HG03280 (cell line): ENCODE data around the gene RB1.
"Not testable (repeated sequence)": the region's sequence is repeated elsewhere in the genome, so short reads cannot be mapped to it uniquely, and the experiment has no call there.

ENCODE experiments used
- ATAC-seq: cut with Tn5 transposase; IDR thresholded peaks from one replicate; pipeline ENCODE4 v1.9.1; 2021; ENCODE audit warnings: mild to moderate bottlenecking, moderate library complexity; ENCODE audit not compliant: unreplicated experiment

RB1 gene

DNA sequence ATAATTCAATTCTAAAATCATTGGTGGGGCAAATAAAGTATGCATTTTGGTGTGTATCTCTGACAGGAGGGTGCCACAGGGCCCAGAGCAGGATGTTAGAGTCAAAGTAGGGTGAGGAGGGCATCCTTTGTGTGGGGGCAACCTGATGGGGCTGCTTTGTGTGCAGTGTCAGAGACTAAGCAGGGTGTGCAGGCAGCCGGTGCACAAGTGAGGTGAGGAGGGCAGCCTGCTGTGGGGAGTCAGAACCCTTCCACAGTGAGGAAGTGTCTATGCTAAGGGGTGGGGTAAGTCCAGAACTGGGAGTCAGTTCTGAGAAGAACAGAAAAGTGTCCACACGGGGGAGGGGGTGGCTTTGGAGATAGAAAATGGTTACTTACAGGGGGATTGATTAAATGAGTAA lies 40.7 kb downstream of the RB1 start:
- no peak for ATAC-seq

DNA sequence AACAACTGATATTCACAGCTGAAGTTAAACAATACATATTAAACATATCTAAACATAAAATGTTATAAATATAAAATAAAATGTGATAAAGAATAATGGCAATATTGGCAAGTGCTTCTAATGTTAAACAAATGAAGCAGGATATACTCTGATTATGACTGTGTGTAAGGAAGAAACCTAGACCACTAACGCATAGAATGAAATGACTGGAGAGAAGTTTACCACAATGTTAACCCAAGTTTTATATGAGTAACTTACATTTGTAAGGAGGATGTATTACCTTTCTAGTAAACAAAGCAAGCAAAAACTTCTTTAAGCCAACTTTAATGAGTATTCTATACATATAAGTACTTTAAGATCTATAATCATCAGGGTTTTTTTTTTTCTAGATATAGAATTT lies 43.0 kb downstream of the RB1 start:
- ATAC-seq: no peak

DNA sequence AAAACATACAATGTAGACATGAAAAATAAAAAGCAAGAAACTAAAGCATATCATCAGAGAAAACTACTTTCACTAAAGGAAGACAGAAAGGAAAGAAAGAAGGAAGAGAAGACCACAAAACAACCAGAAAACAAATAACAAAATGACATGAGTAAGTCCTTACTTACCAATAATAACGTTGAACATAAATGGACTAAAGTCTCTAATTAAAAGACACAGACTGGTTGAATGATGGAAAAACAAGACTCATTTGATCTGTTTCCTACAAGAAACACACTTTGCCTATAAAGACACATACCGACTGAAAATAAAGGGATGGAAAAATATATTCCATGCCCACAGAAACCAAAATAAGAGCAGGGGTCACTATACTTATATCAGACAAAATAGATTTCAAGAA lies 46.0 kb downstream of the RB1 start:
- no peak for ATAC-seq

DNA sequence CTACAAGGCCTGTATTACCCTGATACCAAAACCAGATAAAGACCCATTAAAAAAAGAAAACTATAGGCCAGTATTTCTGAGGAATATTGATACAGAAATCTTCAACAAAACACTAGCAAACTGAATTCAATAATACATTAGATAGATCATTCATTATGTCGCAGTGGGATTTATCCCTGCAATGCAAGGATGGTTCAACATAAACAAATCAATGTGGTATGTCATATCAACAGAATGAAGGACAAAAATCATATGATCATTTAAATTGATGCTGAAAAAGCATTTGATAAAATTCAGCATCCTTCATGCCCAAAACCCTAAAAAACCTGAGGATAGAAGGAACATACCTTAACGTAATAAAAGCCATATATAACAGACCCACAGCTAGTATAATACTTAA lies 50.0 kb downstream of the RB1 start:
- no peak for ATAC-seq

DNA sequence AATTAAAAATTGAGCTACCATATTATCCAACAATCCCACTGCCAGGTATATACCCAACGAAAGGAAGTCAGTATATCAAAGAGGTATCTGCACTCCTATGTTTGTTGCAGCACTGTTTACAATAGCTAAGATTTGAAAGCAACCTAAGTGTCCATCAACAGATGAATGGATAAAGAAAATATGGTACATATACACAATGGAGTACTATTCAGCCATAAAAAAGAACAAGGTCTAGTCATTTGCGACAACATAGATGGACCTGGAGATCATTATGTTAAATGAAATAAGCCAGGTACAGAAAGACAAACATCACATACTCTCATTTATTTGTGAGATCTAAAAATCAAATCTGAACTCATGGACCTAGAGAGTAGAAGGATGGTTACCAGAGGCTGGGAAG lies 52.0 kb downstream of the RB1 start:
- not testable (repeated sequence) for ATAC-seq

DNA sequence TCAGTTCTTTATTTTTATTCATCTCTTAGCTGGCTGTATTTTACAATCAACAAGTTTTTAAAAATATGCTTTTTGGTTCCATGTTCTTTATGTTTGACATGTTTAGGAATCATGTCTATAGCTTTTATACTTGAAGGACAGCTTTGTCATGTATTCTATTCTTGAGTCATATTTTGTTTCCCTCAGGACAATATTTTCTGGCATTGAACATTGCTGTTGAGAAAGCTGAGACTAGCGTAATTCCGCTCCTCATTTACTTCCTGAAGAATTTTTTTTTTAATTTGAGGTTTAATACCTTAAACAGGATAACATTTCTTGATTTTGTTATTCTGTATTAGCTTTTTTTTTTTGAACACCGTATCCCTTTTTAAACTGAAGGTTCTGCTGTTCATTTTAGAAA lies 53.2 kb downstream of the RB1 start:
- no peak for ATAC-seq

DNA sequence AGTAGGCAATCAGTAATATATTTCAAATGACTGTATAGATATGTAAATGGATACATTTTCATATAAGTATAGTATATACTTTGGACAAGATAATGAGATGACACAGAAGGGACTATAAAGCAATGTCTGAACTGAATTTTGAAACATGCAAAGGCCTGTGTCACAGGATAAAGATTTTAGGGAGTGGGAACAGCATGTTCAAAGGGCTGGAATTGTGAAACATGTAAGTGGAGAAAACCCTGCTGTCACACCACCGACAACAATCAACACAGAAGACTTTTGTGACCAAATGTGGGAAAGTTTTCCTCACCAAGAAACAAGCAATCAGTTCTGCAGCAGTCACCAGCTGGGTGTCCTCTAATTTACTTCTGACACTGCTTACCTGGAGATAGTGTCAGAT lies 66.4 kb downstream of the RB1 start:
- no peak for ATAC-seq

DNA sequence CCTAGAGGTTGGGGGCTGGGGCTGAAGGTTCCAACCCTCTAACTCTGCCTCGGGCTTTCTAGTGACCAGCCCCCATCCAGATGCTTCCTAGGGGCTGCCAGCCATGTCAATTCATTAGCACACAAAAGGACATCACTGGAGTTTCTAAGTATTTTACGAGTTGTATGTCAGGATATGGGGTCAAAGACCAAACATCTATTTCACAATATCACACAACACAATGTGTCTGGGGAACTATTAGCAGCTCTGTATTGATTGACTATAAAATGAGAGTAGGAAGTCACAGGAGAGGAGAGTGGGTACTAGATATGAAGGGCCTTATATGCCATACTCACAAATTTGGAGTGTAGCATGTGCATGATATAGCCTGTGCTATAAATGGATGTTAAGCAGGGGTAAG lies 67.3 kb downstream of the RB1 start:
- no peak for ATAC-seq

DNA sequence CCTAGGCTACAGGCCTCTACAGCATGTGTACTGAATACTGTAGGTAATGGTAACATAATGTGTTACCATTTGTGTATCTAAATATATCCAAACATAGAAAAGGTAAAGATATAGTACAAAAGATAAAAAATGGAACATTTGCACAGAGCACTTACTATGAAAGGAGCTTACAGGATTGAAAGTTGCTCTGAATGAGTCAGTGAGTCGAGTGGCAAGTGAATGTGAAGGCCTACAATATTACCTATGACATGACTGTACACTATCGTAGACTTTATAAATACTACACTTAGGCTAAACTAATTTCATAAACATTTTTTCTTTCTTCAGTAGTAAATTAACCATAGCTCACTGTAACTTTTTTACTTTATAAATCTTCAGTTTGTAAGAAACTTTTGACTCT lies 74.3 kb downstream of the RB1 start:
- ATAC-seq: no peak

DNA sequence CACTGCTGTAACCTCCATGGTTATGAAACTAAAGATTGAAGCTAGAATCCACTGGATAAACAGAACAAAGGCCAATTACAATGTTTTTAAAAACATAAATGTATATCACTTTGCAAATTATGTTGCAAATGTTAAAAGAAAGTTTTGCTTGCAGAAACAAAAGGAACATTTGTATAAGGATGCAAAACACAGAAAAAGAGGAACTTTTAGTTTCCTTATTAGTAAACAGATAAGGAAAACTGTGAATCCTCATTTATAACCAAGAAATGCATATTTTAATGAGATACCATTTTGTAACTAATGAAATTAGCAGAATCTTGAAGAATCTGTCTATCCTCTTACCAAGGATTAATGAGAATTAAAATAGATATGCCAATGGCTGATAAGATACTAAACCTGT lies 77.0 kb downstream of the RB1 start:
- ATAC-seq: no peak

DNA sequence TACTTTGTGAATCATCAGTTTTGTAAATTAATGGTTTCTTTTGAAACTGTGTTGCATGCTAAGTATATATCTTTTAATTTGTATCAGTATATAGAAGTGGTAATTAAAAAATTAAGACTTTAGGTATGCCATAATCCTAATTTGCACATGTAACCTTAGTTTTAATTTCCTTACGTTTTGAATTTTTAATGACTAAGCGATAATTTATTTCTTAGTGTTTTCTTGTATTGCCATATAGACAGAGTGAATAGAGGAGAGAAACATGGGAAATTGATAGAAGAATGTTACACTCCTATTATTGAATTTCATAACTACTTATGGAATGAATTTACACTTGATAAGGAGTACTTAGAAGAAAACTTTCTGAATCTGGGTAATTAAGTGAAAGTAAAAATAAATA lies 79.8 kb downstream of the RB1 start:
- no peak for ATAC-seq

DNA sequence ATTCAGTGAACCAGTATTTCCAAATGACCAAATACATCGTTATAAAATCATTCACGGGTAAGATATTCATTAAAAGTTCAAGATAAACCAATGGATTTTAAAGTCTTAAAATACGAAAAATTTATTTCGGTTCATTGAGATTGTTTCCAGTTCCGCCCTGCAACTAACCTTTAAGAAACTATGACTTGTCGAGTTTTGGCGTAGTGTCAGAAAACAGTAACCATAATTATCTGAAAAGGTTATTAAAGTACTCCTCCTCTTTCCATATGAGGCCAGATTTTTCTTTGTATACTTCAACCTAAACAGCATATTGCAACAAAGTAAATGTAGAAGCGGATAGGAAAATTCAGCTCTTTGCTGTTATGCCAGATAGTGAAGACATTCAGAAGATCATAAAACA lies 83.3 kb downstream of the RB1 start:
- ATAC-seq: no peak

DNA sequence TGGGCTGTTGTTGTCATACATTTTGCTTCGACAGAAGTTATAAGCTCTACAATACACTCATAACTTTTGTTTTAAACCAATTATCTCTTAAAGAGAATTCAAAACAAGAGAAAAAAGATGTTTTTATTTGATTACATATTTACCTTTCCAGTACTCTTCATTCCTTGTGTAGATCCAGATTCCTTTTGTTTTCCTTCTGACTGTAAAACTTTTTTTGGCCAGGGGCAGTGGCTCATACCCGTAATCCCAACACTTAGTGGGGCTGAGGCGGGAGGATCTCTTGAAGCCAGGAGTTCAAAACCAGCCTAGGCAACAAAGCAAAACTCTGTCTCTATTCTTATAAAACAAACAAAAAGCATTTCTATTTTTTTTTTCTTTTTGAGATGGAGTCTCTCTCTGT lies 87.7 kb downstream of the RB1 start:
- no peak for ATAC-seq

DNA sequence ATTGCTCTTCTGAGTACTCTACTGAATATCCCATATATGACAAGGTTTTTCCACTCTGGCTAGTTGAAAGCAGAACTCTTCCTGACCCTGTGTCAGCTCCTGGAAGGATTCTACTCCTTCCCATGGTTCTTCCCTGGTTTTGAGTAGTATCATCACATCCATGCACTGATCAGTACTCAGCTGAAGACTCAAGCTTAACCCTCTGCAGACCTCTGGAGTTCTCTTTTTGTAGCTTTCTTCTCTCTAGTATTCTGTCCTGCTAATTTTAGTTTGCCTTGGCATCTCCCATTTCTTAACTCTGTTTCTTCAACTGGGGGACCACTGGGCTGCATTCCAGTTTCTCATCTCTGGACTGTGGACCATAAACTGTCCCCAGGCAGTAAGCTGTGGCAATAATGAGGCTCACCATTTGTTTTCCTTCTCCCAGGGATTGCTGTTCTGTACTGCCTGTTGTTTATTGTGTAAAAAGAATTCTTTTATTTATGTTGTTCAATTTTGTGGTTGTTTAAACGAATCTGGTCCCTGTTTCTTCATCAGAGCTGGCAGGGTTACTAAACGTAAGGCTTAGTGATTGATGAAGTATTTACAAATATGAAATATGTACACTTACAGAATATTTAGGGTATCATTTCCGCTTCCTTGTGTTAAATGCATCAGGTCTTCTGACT lies 89.6 kb downstream of the RB1 start:
- no peak for ATAC-seq

DNA sequence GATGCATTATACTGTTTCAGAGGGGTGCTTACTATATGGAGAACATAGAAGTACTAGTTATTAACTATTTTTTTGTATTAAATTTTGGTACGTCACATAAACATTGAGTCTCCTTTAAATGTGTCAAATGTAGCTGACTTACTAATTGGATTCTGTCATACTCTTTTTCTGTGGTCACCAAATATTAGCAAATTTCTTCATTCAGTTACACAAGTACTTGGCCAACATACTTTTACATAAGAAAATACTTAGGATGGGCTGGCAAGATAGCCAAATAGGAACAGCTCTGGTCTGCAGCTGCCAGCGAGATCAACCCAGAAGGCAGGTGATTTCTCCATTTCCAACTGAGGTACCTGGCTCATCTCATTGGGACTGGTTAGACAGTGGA lies 90.1 kb downstream of the RB1 start:
- no peak for ATAC-seq

DNA sequence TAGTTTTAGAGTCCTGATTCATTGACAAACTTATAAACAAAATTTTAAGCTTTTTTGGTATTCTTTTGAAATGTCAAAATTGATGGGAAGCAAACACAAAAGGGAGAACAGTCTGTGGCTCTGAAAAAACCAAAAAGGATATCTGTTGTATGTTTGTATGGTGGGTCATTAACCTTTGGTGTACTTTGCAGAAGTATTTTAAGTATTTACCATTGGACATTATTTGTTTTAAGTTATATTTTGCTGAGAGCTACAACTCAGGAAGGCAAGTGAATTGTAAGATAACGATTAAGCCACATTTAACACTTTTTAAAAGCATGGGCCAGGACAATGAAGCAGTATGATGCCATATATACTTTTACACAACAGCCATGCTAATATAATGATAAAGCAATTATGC lies 94.2 kb downstream of the RB1 start:
- no peak for ATAC-seq

DNA sequence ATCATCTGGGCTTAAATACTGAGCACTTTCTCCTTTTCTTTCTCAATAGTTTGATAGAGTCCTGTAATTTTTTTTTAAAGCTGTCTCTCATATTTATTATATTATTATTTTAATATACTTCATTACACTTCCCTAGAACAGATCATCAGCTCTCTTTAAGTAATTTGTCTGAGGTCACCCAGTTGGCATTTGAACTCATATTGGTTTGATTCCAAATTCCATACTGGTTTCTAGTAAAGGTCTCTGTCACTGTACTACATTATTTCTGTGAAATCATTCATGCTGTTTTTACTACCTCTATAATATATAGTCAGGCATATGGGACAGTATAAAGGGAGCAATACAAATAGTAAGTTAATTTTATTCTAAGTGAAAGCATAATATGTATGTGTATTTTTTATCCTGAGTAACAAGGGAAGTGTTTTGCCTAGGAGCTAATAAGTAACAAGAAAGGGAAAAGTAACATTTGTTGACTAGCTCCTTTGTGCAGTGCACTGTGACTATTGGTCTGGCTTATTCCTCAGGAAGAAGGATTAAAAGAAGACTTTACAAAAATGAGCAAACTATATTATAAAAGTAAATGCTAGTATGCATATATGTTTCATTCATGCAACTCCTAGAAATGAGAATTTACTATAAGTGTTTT lies 95.0 kb downstream of the RB1 start:
- no peak for ATAC-seq

DNA sequence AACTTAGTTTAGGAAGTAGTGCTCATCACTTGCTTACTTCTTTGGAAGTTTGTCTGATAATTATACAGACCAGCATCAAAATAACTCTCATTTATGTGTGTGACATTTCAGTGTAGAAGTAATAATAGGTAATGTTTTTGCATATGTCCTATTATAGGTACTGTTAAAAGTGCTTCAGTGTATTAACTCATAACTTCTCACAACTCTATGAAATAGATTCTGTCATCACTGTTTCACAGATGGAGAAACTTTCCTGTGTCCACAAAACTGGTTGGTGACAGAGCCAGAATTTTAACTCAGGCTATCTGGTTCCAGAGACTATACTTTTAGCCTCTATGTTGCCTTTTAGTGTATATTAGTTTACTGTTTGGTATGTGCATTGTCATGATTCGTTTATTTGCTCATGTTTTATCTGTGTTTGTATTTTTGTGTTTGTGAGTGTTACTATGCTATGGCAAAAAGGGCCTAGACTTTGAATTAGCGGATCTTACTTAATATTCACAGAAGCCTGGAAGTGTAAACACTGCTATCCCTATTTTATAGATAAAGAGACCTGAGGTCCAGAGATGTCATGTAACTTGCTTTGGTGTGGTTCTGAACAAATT lies 96.6 kb downstream of the RB1 start:
- ATAC-seq: no peak

DNA sequence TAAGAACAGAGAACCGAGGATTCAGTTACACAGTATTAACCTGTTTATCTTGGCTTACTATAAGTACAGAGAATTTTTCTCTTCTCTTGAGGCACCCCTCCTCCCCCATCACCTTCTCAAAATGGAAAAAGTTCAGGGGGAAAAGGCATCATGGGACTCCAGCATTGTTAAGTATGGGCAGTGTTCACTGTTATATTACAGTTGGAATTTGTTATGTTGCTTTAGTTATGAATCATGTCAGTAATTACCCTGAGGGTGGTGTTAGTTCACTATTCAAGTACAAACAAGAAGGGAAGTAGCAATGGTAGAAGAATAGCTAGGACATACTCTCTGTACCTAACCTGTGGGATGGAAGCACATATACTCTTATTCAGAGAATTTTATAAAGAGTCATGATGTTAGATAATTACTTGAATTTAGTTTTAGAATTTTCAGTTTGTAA lies 97.3 kb downstream of the RB1 start:
- no peak for ATAC-seq

DNA sequence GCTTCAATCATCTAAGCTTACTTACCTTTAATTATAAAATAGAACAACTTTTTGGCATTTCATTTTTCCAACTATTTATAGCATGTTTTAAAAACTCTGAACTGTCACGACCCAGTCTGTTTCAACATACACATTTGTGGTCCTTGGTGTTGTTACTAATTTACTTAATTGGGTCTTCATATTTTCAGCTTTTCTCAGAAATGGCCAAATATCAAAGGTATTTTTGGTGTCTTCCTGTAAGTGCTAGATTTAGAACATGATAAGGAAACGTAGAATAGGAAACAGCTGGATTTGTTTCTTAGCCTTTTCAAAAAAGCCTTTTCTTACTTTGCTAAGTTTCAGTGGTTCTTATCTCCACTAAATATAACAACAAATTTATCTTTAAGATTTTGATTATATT lies 97.9 kb downstream of the RB1 start:
- ATAC-seq: no peak

DNA sequence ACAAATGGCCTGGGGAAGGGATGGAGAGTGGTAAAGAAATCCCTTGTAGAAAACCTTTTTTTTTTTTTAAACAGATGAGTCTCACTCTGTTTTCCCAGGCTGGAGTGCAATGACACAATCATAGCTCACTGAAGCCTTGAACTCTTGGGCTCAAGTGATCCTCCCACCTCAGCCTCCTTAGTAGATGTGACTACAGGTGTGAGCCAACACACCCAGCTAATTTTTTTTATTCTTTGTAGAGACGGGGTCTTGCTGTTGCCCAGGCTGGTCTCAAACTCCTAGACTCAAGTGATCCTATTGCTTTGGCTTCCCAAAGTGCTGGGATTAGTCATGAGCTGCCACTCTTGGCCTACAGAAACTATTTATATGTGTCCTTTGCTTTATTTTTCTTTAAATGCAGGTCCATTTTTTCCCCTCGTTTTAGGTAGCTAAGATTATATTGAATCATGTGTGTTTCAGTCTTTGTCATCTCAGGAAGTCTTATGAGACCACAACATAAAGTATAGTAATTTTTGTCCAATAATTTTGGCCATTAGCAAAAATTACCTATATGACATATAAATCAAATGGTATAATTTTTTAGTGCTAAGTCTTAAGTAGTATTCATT lies 98.9 kb downstream of the RB1 start:
- no peak for ATAC-seq

DNA sequence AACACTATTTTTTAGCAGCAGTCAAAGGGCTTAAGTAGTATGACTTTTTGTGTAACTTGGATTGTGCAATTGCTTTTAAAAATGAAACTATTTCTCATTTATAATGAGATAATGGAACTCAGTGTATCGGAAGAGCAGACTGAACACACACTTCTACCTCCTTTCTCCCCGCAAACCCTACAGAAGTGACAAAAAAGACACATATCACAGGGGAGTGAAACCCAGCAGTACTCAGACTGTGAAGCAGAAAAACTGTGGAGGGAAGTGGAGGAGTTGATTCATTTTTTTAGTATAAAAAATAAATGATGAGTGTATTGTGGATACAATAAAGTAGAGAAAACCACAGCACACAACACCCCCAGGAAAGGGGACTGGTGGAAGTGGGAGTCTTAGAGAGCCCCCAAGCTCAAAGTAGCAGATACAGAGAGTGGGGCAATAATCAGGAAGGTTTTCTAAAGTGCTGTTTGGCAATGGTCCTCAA lies 99.6 kb downstream of the RB1 start:
- ATAC-seq: no peak
